Natural killer cell (primary cell): ENCODE results near the gene ACTR5. TPM values are rescaled to one million over a fixed set of nuclear protein-coding genes. Genes with fewer than 3 reads are reported as not detected.

Source experiments
- ATAC-seq, 3 donors: fragments of 150-1000 bp in 2 of 3; fragments of 200-7000 bp in 1 of 3; cut with Tn5 transposase; 1 replicate in 1 of 3; 2 replicates in 2 of 3; pipeline ENCODE4 v1.10.0; 2021; ENCODE audit warnings: mild to moderate bottlenecking in 2 of 3, moderate library complexity in 2 of 3
- DNase-seq, 2 donors: peaks; one replicate each; pipeline versions ENCODE4 v3.0.0 to v3.0.0-alpha.2; 2013 to 2021; ENCODE audit warnings: mixed read lengths in 1 of 2
- H3K27ac ChIP-seq: one replicate; pipeline ENCODE4 v1.5.1; 2013; ENCODE audit warnings: mild to moderate bottlenecking, low read length
- H3K27me3 ChIP-seq: one replicate; pipeline ENCODE4 v1.6.1; 2013; ENCODE audit warnings: low read length; ENCODE audit not compliant: control insufficient read depth, insufficient read depth
- H3K36me3 ChIP-seq: one replicate; pipeline ENCODE4 v1.6.1; 2013; ENCODE audit warnings: low read length; ENCODE audit not compliant: control insufficient read depth, insufficient read depth
- H3K4me1 ChIP-seq: one replicate; pipeline ENCODE4 v1.6.1; 2013; ENCODE audit warnings: low read length; ENCODE audit not compliant: control insufficient read depth, insufficient read depth
- H3K4me3 ChIP-seq: one replicate; pipeline ENCODE4 v1.5.1; 2013; ENCODE audit warnings: low read length
- H3K9me3 ChIP-seq: one replicate; pipeline ENCODE4 v1.6.1; 2013; ENCODE audit warnings: low read length; ENCODE audit not compliant: control insufficient read depth, insufficient read depth
- H3K27ac Mint-ChIP-seq, 2 donors: one replicate each; pipeline ENCODE4 v1.8.0; 2022; ENCODE audit warnings: mild to moderate bottlenecking in 2 of 2, mixed read lengths in 2 of 2, moderate library complexity in 1 of 2
- H3K27me3 Mint-ChIP-seq, 2 donors: one replicate each; pipeline ENCODE4 v1.8.0; 2022; ENCODE audit warnings: low read depth in 2 of 2, mixed read lengths in 2 of 2
- H3K36me3 Mint-ChIP-seq: one replicate; pipeline ENCODE4 v1.8.0; 2022; ENCODE audit warnings: mixed read lengths
- H3K4me1 Mint-ChIP-seq, 2 donors: one replicate each; pipeline ENCODE4 v1.8.0; 2022; ENCODE audit warnings: mixed read lengths in 2 of 2
- H3K4me3 Mint-ChIP-seq: one replicate; pipeline ENCODE4 v1.8.0; 2022; ENCODE audit warnings: mild to moderate bottlenecking, moderate library complexity, mixed read lengths
- H3K9me3 Mint-ChIP-seq, 2 donors: one replicate each; pipeline ENCODE4 v1.8.0; 2022; ENCODE audit warnings: mixed read lengths in 2 of 2
- CTCF ChIP-seq: fragments of 200-600 bp; IDR thresholded peaks from one replicate; pipeline ENCODE4 v1.8.0; 2022; ENCODE audit warnings: antibody characterized with exemption
- WGBS: methylation state at CpG from one replicate; pipeline ENCODE4 v1.1.7; 2013; ENCODE audit warnings: missing lambda C conversion rate; ENCODE audit not compliant: insufficient coverage; 5-methylcytosine and 5-hydroxymethylcytosine counted together
- intact Hi-C: fragments of 100-400 bp; cut with micrococcal nuclease; formaldehyde crosslinking; loops from one replicate; pipeline ENCODE4 v1.14.2; 2022
- total RNA-seq, 4 donors: library from RNA; stranded (reverse); fragments of 120-200 nt in 1 of 4; gene quantifications; one replicate each; pipeline versions ENCODE4 v1.2.3 to v1.2.4, GENCODE V29; 2013 to 2022

Gene ACTR5
- total RNA-seq, 3 donors from 2014 or later (not counting 1 experiment from before 2014, with no cell fraction given) = 14.4 to 17.7 (median 17.6) TPM

- DNase-seq (no peak), ATAC-seq (no peak)
- Histone ChIP-seq H3K27me3 (no peaks in the 10 kb centered on the region), H3K36me3 (peaks cover 3% of the 10 kb centered on the region), H3K4me3 (peak overlapping the region; percentile 9), H3K9me3 (no peaks in the 10 kb centered on the region), H3K27ac (peak overlapping the region; percentile 32), H3K4me1 (peaks cover 19% of the 10 kb centered on the region)
- TF ChIP-seq CTCF = no peak
- Mint-ChIP-seq H3K36me3 (peaks cover 4% of the 10 kb centered on the region), H3K9me3 (no peaks in the 10 kb centered on the region), H3K27me3 (peaks cover 4 to 6% of the 10 kb centered on the region in 2 donors), H3K4me3 (peak overlapping the region; percentile 98), H3K4me1 (peaks cover 23 to 26% of the 10 kb centered on the region in 2 donors), H3K27ac (peak overlapping the region; percentile 97 to 98)
- WGBS = 15% methylated on average over 39 of the region's 39 CpGs
- intact Hi-C loops = loop anchor here (1.0 to 2.0 kb wide), 3 partner anchors 17 to 215 kb away; partner anchors contain the start of gene DHX35
These were observed 664 bp upstream of the ACTR5 start for GRCh38 chr20:38747495-38748096.

GRCh38 chr20:38748861-38749149 is 545 bp downstream of the ACTR5 start:
- intact Hi-C loops = loop anchor here (1.0 kb wide), 2 partner anchors 75 to 213 kb away; partner anchors contain the start of gene DHX35
- Mint-ChIP-seq H3K9me3 (no peaks in the 10 kb centered on the region), H3K4me1 (peaks cover 23 to 26% of the 10 kb centered on the region in 2 donors), H3K4me3 (peak overlapping the region; percentile 98), H3K27ac (peak overlapping the region; percentile 97 to 98), H3K27me3 (peaks cover 0 to 3% of the 10 kb centered on the region in 2 donors), H3K36me3 (peaks cover 14% of the 10 kb centered on the region)
- H3K27me3 ChIP-seq = no peaks in the 10 kb centered on the region
- WGBS = 0% methylated on average over 10 of the region's 10 CpGs
- H3K4me1 ChIP-seq = peaks cover 19% of the 10 kb centered on the region
- peak in 1 of 2 donors; percentile 63 for DNase-seq
- peak overlapping the region; percentile 21 for H3K27ac ChIP-seq
- TF ChIP-seq CTCF = no peak
- peaks cover 8% of the 10 kb centered on the region for H3K36me3 ChIP-seq
- no peak for ATAC-seq
- peak overlapping the region; percentile 74 for H3K4me3 ChIP-seq
- no peaks in the 10 kb centered on the region for H3K9me3 ChIP-seq

- Histone ChIP-seq H3K4me3 (no peak overlapping the region), H3K27ac (no peak overlapping the region), H3K36me3 (peaks cover 31% of the 10 kb centered on the region), H3K9me3 (no peaks in the 10 kb centered on the region), H3K27me3 (no peaks in the 10 kb centered on the region), H3K4me1 (peaks cover 19% of the 10 kb centered on the region)
- peak overlapping the region in 1 of 2 donors; percentile 97 for H3K27ac Mint-ChIP-seq
- peaks cover 23 to 26% of the 10 kb centered on the region in 2 donors for H3K4me1 Mint-ChIP-seq
- WGBS = 61% methylated on average over 5 of the region's 5 CpGs
- DNase-seq = peak in 1 of 2 donors; percentile 75
- H3K4me3 Mint-ChIP-seq = no peak overlapping the region
- H3K27me3 Mint-ChIP-seq = no peaks in the 10 kb centered on the region
- intact Hi-C loops = loop anchor here (1.0 to 2.0 kb wide), 2 partner anchors 105 to 119 kb away; no protein-coding TSS in a partner anchor
- H3K9me3 Mint-ChIP-seq = no peaks in the 10 kb centered on the region
- TF ChIP-seq CTCF = peak; percentile 62
- ATAC-seq = no peak
- peaks cover 14% of the 10 kb centered on the region for H3K36me3 Mint-ChIP-seq
These were observed 3.2 kb downstream of the ACTR5 start for GRCh38 chr20:38751360-38751976.
